OCI-LY1 (cell line): ENCODE data around the gene PALS2.

Experiments
- H2AFZ ChIP-seq: fragments of 200-600 bp; sonication (generic), shearing (Covaris generic); 2 replicates; pipeline ENCODE4 v1.6.0; 2014; ENCODE audit warnings: antibody characterized with exemption, mild to moderate bottlenecking, low read length
- H3F3A ChIP-seq: fragments of 200-600 bp; sonication (generic), shearing (Covaris generic); 2 replicates; pipeline ENCODE4 v1.6.0; 2014; ENCODE audit warnings: mild to moderate bottlenecking, antibody characterized with exemption, low read length, moderate library complexity; ENCODE audit not compliant: insufficient read depth
- H3K27ac ChIP-seq: fragments of 200-600 bp; sonication (generic); 2 replicates; pipeline ENCODE4 v1.5.1; 2014; ENCODE audit warnings: low read length, mixed run types, mild to moderate bottlenecking, low read depth; ENCODE audit not compliant: poor library complexity, severe bottlenecking
- H3K27me3 ChIP-seq: fragments of 200-600 bp; sonication (generic); 2 replicates; pipeline ENCODE4 v1.6.0; 2014; ENCODE audit warnings: antibody characterized with exemption, mild to moderate bottlenecking, low read length, moderate library complexity; ENCODE audit not compliant: insufficient read depth
- H3K36me3 ChIP-seq: fragments of 200-600 bp; sonication (generic); 2 replicates; pipeline ENCODE4 v1.6.1; 2014; ENCODE audit warnings: mild to moderate bottlenecking, antibody characterized with exemption, low read length, moderate library complexity, mixed read lengths; ENCODE audit not compliant: insufficient read depth
- H3K4me1 ChIP-seq: fragments of 200-600 bp; sonication (generic); 2 replicates; pipeline ENCODE4 v1.5.1; 2014; ENCODE audit warnings: mild to moderate bottlenecking, low read length, moderate library complexity; ENCODE audit not compliant: insufficient read depth, severe bottlenecking
- H3K4me2 ChIP-seq: fragments of 200-600 bp; sonication (generic), shearing (Covaris generic); 2 replicates; pipeline ENCODE4 v1.6.1; 2014; ENCODE audit warnings: low read length
- H3K4me3 ChIP-seq: fragments of 200-600 bp; sonication (generic); 2 replicates; pipeline ENCODE4 v1.5.1; 2014; ENCODE audit warnings: low read length, low read depth, mild to moderate bottlenecking, mixed read lengths; ENCODE audit not compliant: poor library complexity, severe bottlenecking
- H3K79me2 ChIP-seq: fragments of 200-600 bp; shearing (Covaris generic); 2 replicates; pipeline ENCODE4 v1.6.1; 2016; ENCODE audit warnings: mixed run types, low read length, mixed read lengths; ENCODE audit not compliant: insufficient read depth
- H3K9ac ChIP-seq: fragments of 200-600 bp; sonication (generic), shearing (Covaris generic); 2 replicates; pipeline ENCODE4 v1.6.1; 2014; ENCODE audit warnings: mild to moderate bottlenecking, low read length, mixed read lengths
- H3K9me2 ChIP-seq: fragments of 200-600 bp; sonication (generic), shearing (Covaris generic); 2 replicates; pipeline ENCODE4 v1.6.1; 2014; ENCODE audit warnings: low read depth, mild to moderate bottlenecking, low read length, mixed read lengths
- H3K9me3 ChIP-seq: fragments of 200-600 bp; shearing (Covaris generic); 2 replicates; pipeline ENCODE4 v1.6.1; 2014; ENCODE audit warnings: low read length, mixed read lengths
- H4K20me1 ChIP-seq: fragments of 200-600 bp; sonication (generic), shearing (Covaris generic); 2 replicates; pipeline ENCODE4 v1.6.0; 2016; ENCODE audit warnings: mild to moderate bottlenecking, low read length; ENCODE audit not compliant: insufficient read depth
- EZH2 ChIP-seq: fragments of 200-600 bp; sonication (generic), shearing (Covaris generic); IDR thresholded peaks from 2 replicates; pipeline ENCODE4 v1.8.0; 2017; ENCODE audit warnings: borderline replicate concordance, mixed run types, mild to moderate bottlenecking, antibody characterized with exemption, low read length, moderate library complexity, mixed read lengths
- TF ChIP-seq, protein P1 (sequence below): fragments of 200-600 bp; sonication (generic), shearing (Covaris generic); IDR thresholded peaks from 2 replicates; pipeline ENCODE4 v1.5.1; 2017; ENCODE audit warnings: mild to moderate bottlenecking, antibody characterized with exemption, low read length, moderate library complexity, mixed read lengths

The PALS2 gene

DNA sequence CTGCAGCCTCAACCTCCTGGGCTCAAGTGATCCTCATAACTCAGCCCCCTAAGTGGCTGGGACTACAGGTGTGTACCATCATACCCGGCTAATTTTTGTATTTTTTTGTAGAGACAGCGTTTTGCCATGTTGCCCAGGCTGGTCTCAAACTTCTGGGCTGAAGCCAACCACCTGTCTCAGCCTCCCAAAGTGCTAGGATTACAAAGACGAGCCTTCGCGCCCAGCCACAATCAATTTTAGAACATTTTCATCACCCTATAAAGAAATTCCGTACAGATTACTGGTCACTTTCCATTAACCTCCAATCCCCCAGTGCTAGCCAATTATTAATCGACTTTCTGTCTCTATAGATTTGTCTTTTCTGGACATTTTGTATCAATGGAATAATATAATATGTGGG, 32.3 kb upstream of the PALS2 start:
- H3K9me2 ChIP-seq: no peaks in the 10 kb centered on the region
- no peaks in the 10 kb centered on the region for H4K20me1 ChIP-seq
- no peaks in the 10 kb centered on the region for H3K36me3 ChIP-seq
- no peak overlapping the region for H3K9ac ChIP-seq
- no peaks in the 10 kb centered on the region for H3K27me3 ChIP-seq
- TF ChIP-seq EZH2: no peak
- TF ChIP-seq, protein P1, sequence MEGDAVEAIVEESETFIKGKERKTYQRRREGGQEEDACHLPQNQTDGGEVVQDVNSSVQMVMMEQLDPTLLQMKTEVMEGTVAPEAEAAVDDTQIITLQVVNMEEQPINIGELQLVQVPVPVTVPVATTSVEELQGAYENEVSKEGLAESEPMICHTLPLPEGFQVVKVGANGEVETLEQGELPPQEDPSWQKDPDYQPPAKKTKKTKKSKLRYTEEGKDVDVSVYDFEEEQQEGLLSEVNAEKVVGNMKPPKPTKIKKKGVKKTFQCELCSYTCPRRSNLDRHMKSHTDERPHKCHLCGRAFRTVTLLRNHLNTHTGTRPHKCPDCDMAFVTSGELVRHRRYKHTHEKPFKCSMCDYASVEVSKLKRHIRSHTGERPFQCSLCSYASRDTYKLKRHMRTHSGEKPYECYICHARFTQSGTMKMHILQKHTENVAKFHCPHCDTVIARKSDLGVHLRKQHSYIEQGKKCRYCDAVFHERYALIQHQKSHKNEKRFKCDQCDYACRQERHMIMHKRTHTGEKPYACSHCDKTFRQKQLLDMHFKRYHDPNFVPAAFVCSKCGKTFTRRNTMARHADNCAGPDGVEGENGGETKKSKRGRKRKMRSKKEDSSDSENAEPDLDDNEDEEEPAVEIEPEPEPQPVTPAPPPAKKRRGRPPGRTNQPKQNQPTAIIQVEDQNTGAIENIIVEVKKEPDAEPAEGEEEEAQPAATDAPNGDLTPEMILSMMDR: no peak
- H3K4me1 ChIP-seq: no peaks in the 10 kb centered on the region
- H3K9me3 ChIP-seq: no peaks in the 10 kb centered on the region
- no peak overlapping the region for H2AFZ ChIP-seq
- no peaks in the 10 kb centered on the region for H3K79me2 ChIP-seq
- no peak overlapping the region for H3K4me3 ChIP-seq
- no peak overlapping the region for H3K4me2 ChIP-seq
- H3K27ac ChIP-seq: no peak overlapping the region
- H3F3A ChIP-seq: no peaks in the 10 kb centered on the region

DNA sequence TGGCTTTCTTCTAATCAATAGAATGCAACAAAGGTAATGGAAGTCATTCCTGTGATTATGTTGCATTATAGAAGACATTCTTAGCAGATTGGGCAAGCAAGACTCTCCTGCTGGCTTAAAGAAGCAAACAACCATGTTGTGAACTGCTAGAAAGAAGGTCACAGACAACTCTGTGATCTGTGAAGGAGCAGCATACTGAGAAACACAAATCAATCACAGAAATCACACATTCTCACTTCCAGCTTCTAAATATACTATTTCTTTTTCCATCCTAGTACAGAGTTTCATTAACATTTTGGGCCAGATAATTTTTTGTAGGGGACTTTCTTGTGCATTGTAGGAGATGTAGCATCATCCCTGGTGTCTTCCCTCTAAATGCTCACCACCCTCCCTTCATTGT, 28.0 kb upstream of the PALS2 start:
- Histone ChIP-seq H4K20me1 (no peaks in the 10 kb centered on the region), H3K79me2 (no peaks in the 10 kb centered on the region), H3K9ac (no peak overlapping the region), H3K27ac (no peak overlapping the region), H3K4me3 (no peak overlapping the region), H3K9me3 (no peaks in the 10 kb centered on the region), H2AFZ (no peak overlapping the region), H3K27me3 (no peaks in the 10 kb centered on the region), H3K4me2 (no peak overlapping the region), H3F3A (no peaks in the 10 kb centered on the region), H3K9me2 (no peaks in the 10 kb centered on the region), H3K4me1 (no peaks in the 10 kb centered on the region), H3K36me3 (no peaks in the 10 kb centered on the region)
- TF ChIP-seq, protein P1: no peak
- TF ChIP-seq EZH2: no peak

- Histone ChIP-seq H3K27me3 (no peaks in the 10 kb centered on the region), H3K79me2 (no peaks in the 10 kb centered on the region), H3K27ac (no peak overlapping the region), H4K20me1 (no peaks in the 10 kb centered on the region), H3K4me1 (no peaks in the 10 kb centered on the region), H2AFZ (no peak overlapping the region), H3K4me3 (no peak overlapping the region), H3K4me2 (no peak overlapping the region), H3K36me3 (no peaks in the 10 kb centered on the region), H3K9me3 (no peaks in the 10 kb centered on the region), H3F3A (no peaks in the 10 kb centered on the region), H3K9me2 (no peaks in the 10 kb centered on the region), H3K9ac (no peak overlapping the region)
- no peak for TF ChIP-seq EZH2
- TF ChIP-seq, protein P1: no peak
Observed at GRCh38 chr7:24548390-24548789, 24.9 kb upstream of the PALS2 start.
